ENCODE data around the gene DDX54. TPM values are rescaled to one million over a fixed set of nuclear protein-coding genes. Genes with fewer than 3 reads are reported as not detected.
A peak's percentile ranks its signal among the peaks of the same experiment; 100 is the strongest.

Gene DDX54
- total and polyA plus RNA-seq, 12 donors: 27.9 to 109 (median 70.0) TPM

DNA sequence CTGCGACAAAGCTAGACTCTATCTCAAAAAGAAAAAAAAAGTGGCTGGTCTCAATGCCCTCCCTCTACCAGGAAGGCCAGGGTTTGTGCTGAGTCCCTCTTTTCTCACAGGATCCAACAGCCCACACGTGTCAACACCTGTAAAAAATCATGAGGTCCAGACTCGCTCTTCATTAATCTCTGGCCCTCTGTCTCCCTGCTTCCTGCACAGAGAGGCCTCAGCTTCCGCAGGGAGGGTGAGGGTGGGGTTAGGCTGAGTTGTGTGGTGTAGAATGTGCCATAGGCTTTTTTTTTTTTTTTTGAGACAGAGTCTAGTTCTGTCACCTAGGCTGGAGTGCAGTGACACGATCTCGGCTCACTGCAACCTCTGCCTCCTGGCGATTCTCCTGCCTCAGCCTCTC lies 29.6 kb downstream of the DDX54 start:
- H3K9me3 ChIP-seq (replicated peaks in 1 of 3): no peaks in the 10 kb centered on the region
- H3K36me3 ChIP-seq (replicated peaks in 1 of 2): peaks cover 0 to 30% of the 10 kb centered on the region in 2 donors
- intact Hi-C loops (cut with DNase I): loop anchor here in 1 of 2 donors (5.0 kb wide), 1 partner anchor 108 kb away; no protein-coding TSS in a partner anchor
- no peak for DNase-seq
- no peak overlapping the region for H3K4me3 ChIP-seq
- H3K27me3 ChIP-seq: no peaks in the 10 kb centered on the region
- peaks cover 6 to 13% of the 10 kb centered on the region in 2 donors for H3K4me1 ChIP-seq (replicated peaks in 1 of 2)
- 61 to 74% (median 69%) methylated on average over 7 of the region's 7 CpGs for WGBS, 4 donors
- no peak for TF ChIP-seq POLR2A (IDR thresholded peaks at IDR 0.05)
- H3K27ac ChIP-seq: no peak overlapping the region

DNA sequence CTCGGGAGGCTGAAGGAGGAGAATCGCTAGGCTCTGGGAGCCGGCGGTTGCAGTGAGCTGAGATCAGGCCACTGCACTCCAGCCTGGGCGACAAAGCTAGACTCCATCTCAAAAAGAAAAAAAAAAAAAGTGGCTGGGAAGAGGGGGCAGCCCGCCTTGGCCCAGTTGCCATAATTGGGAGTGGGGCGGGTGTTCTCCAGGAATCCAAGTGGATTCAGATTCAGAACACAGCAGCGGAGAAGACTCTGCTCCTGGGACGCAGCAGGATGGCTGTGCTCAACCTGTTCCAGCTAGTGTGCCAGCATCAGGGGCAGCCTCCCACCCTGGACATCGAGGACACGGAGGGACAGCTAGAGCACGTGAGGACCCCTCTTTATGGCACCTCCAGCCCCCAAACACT lies 30.2 kb downstream of the DDX54 start:
- Histone ChIP-seq H3K4me3 (no peak overlapping the region), H3K27me3 (no peaks in the 10 kb centered on the region), H3K36me3 (replicated peaks in 1 of 2) (peaks cover 0 to 26% of the 10 kb centered on the region in 2 donors), H3K4me1 (replicated peaks in 1 of 2) (peaks cover 6 to 13% of the 10 kb centered on the region in 2 donors), H3K9me3 (replicated peaks in 1 of 3) (no peaks in the 10 kb centered on the region), H3K27ac (no peak overlapping the region)
- TF ChIP-seq, protein P1, sequence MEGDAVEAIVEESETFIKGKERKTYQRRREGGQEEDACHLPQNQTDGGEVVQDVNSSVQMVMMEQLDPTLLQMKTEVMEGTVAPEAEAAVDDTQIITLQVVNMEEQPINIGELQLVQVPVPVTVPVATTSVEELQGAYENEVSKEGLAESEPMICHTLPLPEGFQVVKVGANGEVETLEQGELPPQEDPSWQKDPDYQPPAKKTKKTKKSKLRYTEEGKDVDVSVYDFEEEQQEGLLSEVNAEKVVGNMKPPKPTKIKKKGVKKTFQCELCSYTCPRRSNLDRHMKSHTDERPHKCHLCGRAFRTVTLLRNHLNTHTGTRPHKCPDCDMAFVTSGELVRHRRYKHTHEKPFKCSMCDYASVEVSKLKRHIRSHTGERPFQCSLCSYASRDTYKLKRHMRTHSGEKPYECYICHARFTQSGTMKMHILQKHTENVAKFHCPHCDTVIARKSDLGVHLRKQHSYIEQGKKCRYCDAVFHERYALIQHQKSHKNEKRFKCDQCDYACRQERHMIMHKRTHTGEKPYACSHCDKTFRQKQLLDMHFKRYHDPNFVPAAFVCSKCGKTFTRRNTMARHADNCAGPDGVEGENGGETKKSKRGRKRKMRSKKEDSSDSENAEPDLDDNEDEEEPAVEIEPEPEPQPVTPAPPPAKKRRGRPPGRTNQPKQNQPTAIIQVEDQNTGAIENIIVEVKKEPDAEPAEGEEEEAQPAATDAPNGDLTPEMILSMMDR (IDR thresholded peaks at IDR 0.05): no peak
- TF ChIP-seq POLR2A (IDR thresholded peaks at IDR 0.05): no peak
- DNase-seq: no peak
- intact Hi-C loops (cut with DNase I): loop anchor here in 1 of 2 donors (5.0 kb wide), 1 partner anchor 108 kb away; no protein-coding TSS in a partner anchor
- 76 to 86% (median 83%) methylated on average over 12 of the region's 12 CpGs for WGBS, 4 donors

GRCh38 chr12:113154351-113154973 lies 30.8 kb downstream of the DDX54 start:
- 7 to 16% (median 10%) methylated on average over 30 to 51 of the region's 51 CpGs for WGBS, 4 donors
- peak in 1 of 7 donors; percentile 23 for DNase-seq
- no peak for TF ChIP-seq POLR2A (IDR thresholded peaks at IDR 0.05)
- TF ChIP-seq, protein P1 (IDR thresholded peaks at IDR 0.05): no peak
- H3K27me3 ChIP-seq: no peaks in the 10 kb centered on the region
- peaks cover 0 to 20% of the 10 kb centered on the region in 2 donors for H3K36me3 ChIP-seq (replicated peaks in 1 of 2)
- H3K9me3 ChIP-seq (replicated peaks in 1 of 3): no peaks in the 10 kb centered on the region
- intact Hi-C loops (cut with DNase I): loop anchor here in 1 of 2 donors (5.0 kb wide), 1 partner anchor 102 kb away; no protein-coding TSS in a partner anchor
- no peak overlapping the region for H3K27ac ChIP-seq
- peak overlapping the region in 1 of 4 donors; percentile 4 for H3K4me3 ChIP-seq
- peaks cover 6 to 13% of the 10 kb centered on the region in 2 donors for H3K4me1 ChIP-seq (replicated peaks in 1 of 2)

DNA sequence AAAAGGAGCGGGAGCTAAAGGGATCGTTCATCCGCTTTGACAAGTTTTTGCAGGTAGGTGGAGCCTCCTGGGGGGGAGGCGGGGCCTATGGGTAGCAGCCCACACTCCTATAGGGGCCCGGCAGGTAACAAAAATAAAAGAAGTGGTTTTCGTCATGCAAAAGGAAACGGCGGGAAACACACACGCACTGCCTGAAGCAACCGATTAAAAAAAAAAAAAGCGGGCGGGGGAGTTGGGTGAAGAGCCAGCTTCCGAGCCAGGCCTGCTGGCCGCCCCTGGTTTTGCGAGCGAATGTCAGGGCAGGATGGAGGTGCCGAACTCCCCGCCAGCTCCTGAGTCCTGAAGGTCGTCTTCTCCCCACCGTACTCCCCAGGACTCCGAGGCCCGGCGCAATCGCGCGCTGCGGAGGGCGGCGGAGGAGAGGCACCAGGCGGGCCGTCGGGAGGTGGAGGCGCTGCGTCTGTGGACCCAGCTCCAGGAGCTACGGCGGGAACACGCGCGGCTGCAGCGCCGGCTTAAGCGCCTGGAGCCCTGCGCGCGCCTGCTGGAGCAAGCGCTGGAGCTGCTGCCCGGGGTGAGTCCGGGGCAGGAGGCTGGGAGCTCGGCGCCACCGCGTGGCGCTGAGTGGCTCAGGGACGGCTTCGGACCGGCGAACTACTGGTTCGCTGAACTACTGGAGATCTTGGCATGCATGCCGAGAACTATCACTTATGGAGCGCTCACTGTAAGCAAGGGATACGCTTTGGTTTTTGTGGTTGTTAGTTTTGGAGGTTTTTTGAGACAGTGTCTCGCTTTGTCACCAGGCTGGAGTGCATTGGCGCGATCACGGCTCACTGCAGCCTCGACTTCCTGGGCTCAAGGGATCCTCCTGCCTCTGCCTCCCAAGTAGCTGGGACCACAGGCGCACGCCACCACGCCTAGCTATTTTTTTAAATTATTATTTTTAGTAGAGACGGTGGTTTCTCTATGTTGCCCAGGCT lies 32.2 kb downstream of the DDX54 start:
- H3K4me1 ChIP-seq (replicated peaks in 1 of 2): peaks cover 6 to 13% of the 10 kb centered on the region in 2 donors
- H3K4me3 ChIP-seq: peak overlapping the region in 2 of 4 donors; percentile 34 to 54
- no peak overlapping the region for H3K27ac ChIP-seq
- intact Hi-C loops (cut with DNase I): loop anchor here in 1 of 2 donors (5.0 kb wide), 1 partner anchor 101 kb away; no protein-coding TSS in a partner anchor
- no peaks in the 10 kb centered on the region for H3K9me3 ChIP-seq (replicated peaks in 1 of 3)
- peak; percentile 72 to 83 (median 79) for DNase-seq
- TF ChIP-seq, protein P1 (IDR thresholded peaks at IDR 0.05): peak; percentile 29 to 58 (median 48)
- TF ChIP-seq POLR2A (IDR thresholded peaks at IDR 0.05): no peak
- WGBS, 4 donors: 8 to 20% (median 13%) methylated on average over 28 to 70 of the region's 70 CpGs
- H3K27me3 ChIP-seq: no peaks in the 10 kb centered on the region
- peaks cover 0 to 7% of the 10 kb centered on the region in 2 donors for H3K36me3 ChIP-seq (replicated peaks in 1 of 2)

Data from adrenal gland (tissue), 12 donors.